ENCODE data around the gene RPP21. TPM values are rescaled to one million over a fixed set of nuclear protein-coding genes. Genes with fewer than 3 reads are reported as not detected.

Gene RPP21
- total and polyA plus RNA-seq, 10 of the 15 experiments (the other 5 are each of a cell fraction or from before 2014, with no cell fraction given), result 14.3 to 94.6 (median 42.1) TPM

- BruUV-seq (replicated peaks), result no TSS peak
- FAIRE-seq (no peak), ATAC-seq (no peak), DNase-seq (ENCODE audit: low read depth, low spot score) (no peak)
- no peaks in the 10 kb centered on the region; the same call in 1 of the 2 replicates for H4K20me1 ChIP-seq (ENCODE audit: control insufficient read depth, insufficient read depth)
- no peaks in the 10 kb centered on the region for H3K9me3 ChIP-seq (replicated peaks; ENCODE audit: control insufficient read depth, insufficient read depth, low read length)
- POLR2A ChIA-PET, result interaction anchor here (0.6 to 0.9 kb wide), 3 partner anchors 11 to 23 kb away, joined by 3 to 5 read pairs (median 3); partner anchors contain the start of gene RPP21
- H3K27ac ChIP-seq (ENCODE audit: control insufficient read depth, insufficient read depth), result no peak overlapping the region
- in situ Hi-C loops (cut with MboI) (no loop called here), intact Hi-C loops (cut with micrococcal nuclease; ENCODE audit: unreplicated experiment) (loop anchor here (10.0 kb wide), 1 partner anchor 226 kb away; the partner anchor contains the start of genes GNL1 and PRR3)
- H3K9ac ChIP-seq (ENCODE audit: control insufficient read depth, insufficient read depth, low read length), result no peak overlapping the region
- no peak for TF ChIP-seq CUX1 (IDR thresholded peaks at IDR 0.05; ENCODE audit: insufficient replicate concordance, low read depth, low read length)
- CTCF ChIA-PET, result interaction anchor here (0.7 kb wide), 1 partner anchor 69 kb away, joined by 3 read pairs; no protein-coding TSS in a partner anchor
- no peak overlapping the region for H3K4me3 ChIP-seq
- H2AFZ ChIP-seq (ENCODE audit: control insufficient read depth, low read depth, low read length), result no peak overlapping the region
- no peaks in the 10 kb centered on the region for H3K27me3 ChIP-seq (replicated peaks in 1 of 2; ENCODE audit: control insufficient read depth in 2 of 2, insufficient read depth in 2 of 2, low read length in 1 of 2)
- SMC1A ChIA-PET (ENCODE audit: uncharacterized antibody, unreplicated experiment), result interaction anchor here (1.0 to 1.3 kb wide), 3 partner anchors 12 to 35 kb away, joined by 3 read pairs; no protein-coding TSS in a partner anchor
- H3K4me1 ChIP-seq (ENCODE audit: control insufficient read depth, insufficient read depth, low read length), result peaks cover 6% of the 10 kb centered on the region
- H3K79me2 ChIP-seq (ENCODE audit: control insufficient read depth, insufficient read depth, low read length), result peaks cover 38% of the 10 kb centered on the region
- peaks cover 1 to 11% of the 10 kb centered on the region in 2 experiments; a peak in 3 of 4 replicates for H3K36me3 ChIP-seq (ENCODE audit: control insufficient read depth in 2 of 2, insufficient read depth in 2 of 2, low read length in 1 of 2)
- no peak overlapping the region for H3K4me2 ChIP-seq (ENCODE audit: control insufficient read depth, insufficient read depth)
- RAD21 ChIA-PET (ENCODE audit: unreplicated experiment), result interaction anchor here (1.0 to 1.1 kb wide), 2 partner anchors 12 to 90 kb away, joined by 3 read pairs; no protein-coding TSS in a partner anchor
Measured at GRCh38 chr6:30328397-30328796, 16.6 kb upstream of the RPP21 start.
